HG03060 (cell line): Measurements from ENCODE around the gene SLC1A2.

Source experiments
- ATAC-seq: cut with Tn5 transposase; IDR thresholded peaks from one replicate; pipeline ENCODE4 v1.9.1; 2021; ENCODE audit warnings: low read depth, moderate number of reproducible peaks; ENCODE audit not compliant: unreplicated experiment

Gene SLC1A2

GRCh38 chr11:35313066-35313759 is 106.1 kb downstream of the SLC1A2 start:
- ATAC-seq, result peak; percentile 87

DNA sequence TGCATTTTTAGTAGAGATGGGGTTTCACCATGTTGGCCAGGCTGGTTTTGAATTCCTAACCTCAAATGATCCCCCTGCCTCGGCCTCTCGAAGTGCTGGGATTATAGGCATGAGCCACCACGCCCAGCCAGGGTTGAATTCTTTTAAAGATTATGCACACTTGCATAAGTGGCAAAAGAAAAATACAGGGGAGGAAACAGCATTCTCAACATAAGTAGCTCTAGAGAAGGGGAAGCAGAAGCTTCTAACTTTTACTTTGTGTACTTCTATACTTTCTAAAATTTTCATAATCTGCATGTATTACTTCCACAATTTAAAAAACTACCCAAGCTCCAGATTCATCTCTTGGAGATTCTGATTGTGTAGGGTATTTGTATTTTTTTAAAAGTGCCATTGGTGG is 108.0 kb downstream of the SLC1A2 start:
- ATAC-seq, result no peak

DNA sequence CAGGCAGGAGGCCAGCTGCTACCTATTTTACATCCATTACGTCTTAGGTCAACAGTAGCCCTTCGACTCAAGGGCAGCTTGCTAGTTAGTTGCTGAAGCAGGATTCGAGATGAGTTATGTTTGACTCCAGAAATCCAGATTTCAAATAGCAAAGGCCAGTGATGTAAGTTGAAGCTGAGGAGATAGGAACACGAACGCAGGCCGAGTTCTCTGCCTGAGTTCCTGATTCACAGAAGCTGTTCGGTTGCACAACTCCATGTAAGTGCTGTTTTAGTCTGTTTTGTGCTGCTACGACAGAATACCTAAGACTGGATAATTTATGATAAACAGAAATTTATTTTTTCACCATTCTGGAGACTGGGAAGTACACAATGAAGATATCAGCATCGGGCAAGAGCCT is 111.2 kb downstream of the SLC1A2 start:
- ATAC-seq, result no peak

DNA sequence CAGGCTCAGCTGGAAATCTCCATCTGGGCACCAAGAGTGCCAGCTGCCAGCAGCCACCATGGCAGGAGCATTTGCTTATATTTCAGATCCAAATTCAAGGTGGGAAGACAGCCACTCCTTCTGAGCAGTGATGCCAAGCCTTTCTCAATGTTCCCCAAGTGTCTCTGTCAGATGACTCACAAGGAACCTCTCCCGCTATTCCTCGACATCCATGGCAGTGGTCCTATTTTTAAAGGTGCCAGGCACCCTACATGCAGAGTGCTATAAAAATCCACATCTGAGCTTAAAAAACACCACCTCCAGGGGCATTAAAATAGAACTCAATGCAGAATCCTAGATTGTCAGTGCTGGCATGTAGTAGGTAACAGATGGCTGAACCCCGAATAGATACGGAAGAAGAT is 112.1 kb downstream of the SLC1A2 start:
- no peak for ATAC-seq

GRCh38 chr11:35305670-35306382 is 113.5 kb downstream of the SLC1A2 start:
- no peak for ATAC-seq

GRCh38 chr11:35304900-35305460 is 114.4 kb downstream of the SLC1A2 start:
- ATAC-seq, result no peak

DNA sequence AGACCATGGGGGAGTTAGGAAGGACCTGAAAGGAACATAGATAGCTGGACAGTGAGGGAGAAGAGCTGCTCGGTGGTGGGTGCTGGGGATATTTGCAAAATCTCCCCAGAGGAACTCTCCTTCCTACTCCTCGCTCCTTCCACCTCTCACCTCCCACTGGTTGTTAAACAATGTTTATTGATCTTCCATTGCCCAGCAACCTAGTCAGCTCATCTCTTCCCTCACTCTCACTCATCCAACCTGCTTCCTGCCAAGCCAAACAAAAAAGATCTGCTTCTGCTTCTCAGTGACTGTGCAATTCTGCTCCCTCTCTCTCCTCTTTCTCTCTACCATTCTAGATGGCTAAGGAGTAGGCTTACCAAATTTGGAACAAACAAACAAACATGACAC is 115.0 kb downstream of the SLC1A2 start:
- no peak for ATAC-seq

- no peak for ATAC-seq
These were observed 115.6 kb downstream of the SLC1A2 start for GRCh38 chr11:35303596-35304385.

DNA sequence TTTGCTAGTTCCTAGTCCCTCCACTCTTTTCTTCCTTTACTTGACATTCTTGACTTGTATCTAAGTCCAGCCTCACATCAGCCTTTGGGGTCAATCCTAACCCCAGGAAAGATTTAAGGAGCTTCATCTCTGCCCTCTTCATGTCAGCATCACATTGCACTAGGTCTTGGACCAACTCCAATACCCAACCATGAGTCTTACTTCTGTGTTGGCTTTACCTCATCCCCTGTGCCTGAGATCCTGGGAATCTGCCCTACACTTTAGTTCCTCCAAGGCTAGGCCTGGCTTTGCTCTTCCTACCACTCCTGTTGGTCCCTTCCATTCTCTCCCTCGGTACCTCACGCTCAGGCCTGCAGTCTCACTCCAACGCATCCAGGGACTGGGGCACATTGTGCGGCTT is 117.0 kb downstream of the SLC1A2 start:
- ATAC-seq, result no peak

DNA sequence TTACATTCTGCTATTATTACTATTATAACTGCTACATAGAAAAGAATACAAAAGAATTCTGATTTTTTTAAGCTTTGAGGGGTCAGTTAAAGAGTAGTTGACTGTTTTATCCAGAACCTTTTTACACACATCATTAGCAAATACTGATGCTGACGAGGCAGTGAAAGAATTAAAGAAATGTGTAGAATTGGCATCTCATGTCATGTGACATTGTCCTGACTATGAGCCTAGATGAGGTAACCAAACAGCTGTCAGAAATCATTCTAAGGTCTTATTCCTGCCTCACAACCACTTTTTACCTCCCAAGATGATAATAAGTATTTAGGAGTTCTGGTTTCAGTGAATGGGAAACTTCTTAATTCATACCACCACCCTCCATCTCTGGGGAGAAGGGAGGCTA is 121.0 kb downstream of the SLC1A2 start:
- ATAC-seq, result no peak

DNA sequence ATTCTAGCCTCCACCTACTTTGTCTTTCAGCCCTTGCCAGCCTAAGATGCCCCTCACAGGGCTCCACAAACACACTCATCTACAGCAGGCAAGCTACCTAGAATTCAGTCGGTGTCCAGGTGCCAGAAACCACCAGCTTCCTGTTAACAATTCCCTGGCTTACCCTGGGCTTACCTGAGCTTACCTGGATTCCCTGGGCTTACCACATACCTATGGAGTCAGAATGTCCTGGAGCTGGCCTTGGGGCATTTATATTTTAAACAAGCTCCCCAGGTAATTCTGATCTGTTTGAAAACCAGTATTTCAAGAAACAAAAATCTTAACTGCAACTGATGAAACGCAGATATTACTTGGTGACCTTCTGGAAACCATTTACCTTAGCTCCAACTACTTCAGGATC is 123.6 kb downstream of the SLC1A2 start:
- ATAC-seq, result no peak

DNA sequence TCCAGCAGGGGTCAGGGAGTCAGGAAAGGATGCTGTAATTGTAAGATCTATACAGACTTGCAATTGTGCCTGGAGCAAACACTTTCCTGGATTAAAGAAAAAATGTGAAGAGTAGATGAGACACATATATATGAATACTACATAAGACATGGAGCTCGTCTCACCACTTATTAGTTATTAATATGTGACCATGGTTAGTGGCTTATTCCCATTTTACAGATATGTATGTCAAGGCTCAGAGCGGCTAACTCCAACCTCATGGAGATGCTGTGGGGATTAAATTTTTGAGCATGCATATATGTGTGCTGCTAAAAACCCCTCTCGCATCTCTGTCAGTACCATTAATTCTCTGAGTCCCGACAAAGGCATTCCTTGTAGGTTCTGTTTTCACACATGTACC is 125.7 kb downstream of the SLC1A2 start:
- ATAC-seq, result no peak

DNA sequence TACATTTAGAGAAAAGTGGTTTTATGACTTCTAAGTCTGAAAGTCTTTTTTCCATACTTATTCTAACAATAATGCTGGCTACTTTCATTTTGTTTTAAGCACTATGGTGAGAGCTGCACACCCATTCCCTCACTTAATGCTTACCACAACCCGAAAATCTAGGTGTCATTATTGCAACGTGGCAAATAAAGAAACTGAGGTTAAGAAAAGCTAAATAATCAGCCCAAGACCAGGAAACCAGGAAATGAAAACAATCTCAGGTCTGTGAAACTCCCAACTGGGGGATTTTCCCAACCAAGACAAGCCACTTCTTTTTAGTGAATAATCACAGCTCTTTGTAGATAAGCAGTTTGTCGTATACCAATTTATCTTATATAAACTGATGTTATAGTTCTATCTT is 126.3 kb downstream of the SLC1A2 start:
- no peak for ATAC-seq

DNA sequence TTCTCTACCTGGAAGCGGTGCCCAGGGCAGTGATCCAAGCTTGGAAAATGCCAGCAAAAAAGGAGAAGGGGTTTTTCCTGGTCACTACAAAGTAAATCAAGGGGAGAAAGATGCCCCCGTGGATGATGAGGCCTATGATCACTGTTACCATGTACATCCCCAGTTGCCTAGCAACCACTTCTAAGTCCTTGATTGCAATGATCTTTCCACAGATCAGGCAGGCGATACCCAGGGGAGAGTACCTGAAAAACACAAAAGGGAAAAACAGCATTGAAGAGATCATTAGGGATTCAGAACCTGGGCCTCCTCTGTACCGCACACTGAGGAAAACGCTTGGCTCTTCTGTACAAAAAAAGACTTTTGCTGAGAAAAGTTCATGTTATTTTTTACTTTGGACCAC is 127.1 kb downstream of the SLC1A2 start:
- ATAC-seq, result no peak

GRCh38 chr11:35290876-35291275 is 128.5 kb downstream of the SLC1A2 start:
- no peak for ATAC-seq

- no peak for ATAC-seq
These were observed 129.5 kb downstream of the SLC1A2 start for GRCh38 chr11:35289821-35290220.

DNA sequence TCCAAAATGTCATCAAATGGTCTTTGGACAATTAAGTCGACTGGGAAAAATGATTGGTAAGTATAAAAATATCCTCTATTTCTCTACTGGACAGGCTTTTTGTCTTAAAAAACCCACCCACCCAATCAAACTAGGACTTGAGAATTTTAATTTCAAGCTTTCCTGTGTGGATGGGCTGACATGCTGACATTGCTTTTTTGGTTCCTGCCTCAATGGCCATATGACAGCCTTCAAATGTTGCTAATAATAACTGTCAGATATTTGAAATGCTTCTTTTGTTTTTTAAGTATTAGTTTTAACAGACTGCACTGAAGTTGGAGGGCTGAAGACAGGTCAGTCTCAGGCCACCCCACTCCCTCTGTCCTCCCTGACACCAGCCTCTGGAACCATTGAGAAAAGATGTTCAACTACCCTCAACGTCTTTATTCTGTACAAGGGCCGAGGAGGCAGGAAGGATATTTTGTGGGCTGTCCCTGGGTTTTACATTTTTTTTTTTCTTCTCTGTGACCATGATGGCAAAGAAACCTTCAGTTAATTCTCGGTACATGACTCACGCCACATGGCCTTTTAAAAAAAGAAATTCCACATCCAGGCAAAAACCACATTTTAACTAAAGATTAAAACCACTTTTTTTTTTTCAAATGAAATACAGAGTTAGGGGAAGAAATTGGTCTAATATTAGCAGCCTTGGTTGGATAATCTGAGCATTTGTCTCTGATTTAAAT is 130.4 kb downstream of the SLC1A2 start:
- no peak for ATAC-seq

DNA sequence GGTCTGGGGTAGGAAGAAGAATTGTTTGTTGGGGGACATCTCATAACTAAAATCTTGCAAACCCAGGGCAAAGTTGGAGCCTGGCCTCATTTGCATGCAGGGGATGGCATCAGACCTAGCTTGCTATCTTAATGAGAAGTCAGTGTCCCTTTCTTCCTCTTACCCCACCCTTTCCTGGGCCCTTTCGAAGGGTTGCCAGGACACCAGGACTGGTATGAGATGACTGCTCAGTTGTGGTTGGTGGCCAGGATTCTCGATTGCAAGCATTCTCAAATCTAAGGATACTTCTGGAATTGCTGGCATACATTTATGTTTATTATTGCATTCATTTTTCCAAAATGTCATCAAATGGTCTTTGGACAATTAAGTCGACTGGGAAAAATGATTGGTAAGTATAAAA is 131.0 kb downstream of the SLC1A2 start:
- no peak for ATAC-seq

DNA sequence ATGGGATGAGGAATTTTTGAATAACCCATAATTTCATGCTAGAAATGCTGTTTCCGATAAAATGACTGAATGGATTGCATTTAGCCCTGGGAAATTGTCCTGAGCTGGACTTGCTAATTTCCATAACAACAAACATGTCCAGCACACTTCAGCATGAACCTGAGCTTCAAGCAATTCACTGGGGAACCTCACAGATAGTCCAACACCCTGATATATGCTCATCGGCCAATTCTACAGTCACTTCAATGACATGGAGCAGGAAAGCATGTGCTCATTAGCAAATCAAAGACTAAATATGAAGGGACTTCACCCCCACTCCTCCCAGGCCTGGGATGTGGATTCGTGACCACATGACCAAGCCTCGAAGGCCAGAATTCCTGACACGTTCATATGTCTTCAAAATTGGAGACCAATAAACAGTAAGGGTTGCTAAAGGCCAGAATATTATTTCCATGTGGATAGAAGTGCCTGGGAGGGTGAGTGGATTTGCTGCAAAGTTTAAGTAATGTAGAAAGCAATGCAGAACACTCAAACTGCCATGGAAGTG is 131.9 kb downstream of the SLC1A2 start:
- no peak for ATAC-seq

- no peak for ATAC-seq
These were observed 133.2 kb downstream of the SLC1A2 start for GRCh38 chr11:35286126-35286525.
